Lower lobe of right lung (tissue), 2 donors: Measurements from ENCODE around the gene PLEK. TPM values are rescaled to one million over a fixed set of nuclear protein-coding genes. Genes with fewer than 3 reads are reported as not detected.
A peak's percentile ranks its signal among the peaks of the same experiment; 100 is the strongest.

ENCODE experiments used
- ATAC-seq, 2 donors: fragments of 200-7000 bp; cut with Tn5 transposase; one replicate each; pipeline ENCODE4 v1.9.1; 2020 to 2022; ENCODE audit warnings: mild to moderate bottlenecking in 2 of 2, moderate library complexity in 2 of 2
- DNase-seq: peaks from one replicate; pipeline ENCODE4 v3.0.0-alpha.2; 2020
- H3K27ac ChIP-seq: fragments of 200-600 bp; one replicate; pipeline ENCODE4 v1.8.0; 2022
- H3K27me3 ChIP-seq: fragments of 200-600 bp; one replicate; pipeline ENCODE4 v1.8.0; 2022; ENCODE audit warnings: low read depth
- H3K36me3 ChIP-seq: fragments of 200-600 bp; one replicate; pipeline ENCODE4 v1.8.0; 2022; ENCODE audit warnings: mild to moderate bottlenecking
- H3K4me1 ChIP-seq: fragments of 200-600 bp; one replicate; pipeline ENCODE4 v1.8.0; 2022
- H3K4me3 ChIP-seq: fragments of 200-600 bp; one replicate; pipeline ENCODE4 v1.8.0; 2022; ENCODE audit warnings: mild to moderate bottlenecking
- H3K9me3 ChIP-seq: fragments of 200-600 bp; one replicate; pipeline ENCODE4 v1.8.0; 2022
- CTCF ChIP-seq: fragments of 200-600 bp; IDR thresholded peaks from one replicate; pipeline ENCODE4 v1.8.0; 2022; ENCODE audit warnings: antibody characterized with exemption, mild to moderate bottlenecking
- intact Hi-C: fragments of 100-400 bp; cut with DNase I; formaldehyde crosslinking; loops from one replicate; pipeline ENCODE4 v1.11.0; 2022
- total RNA-seq: library from RNA; stranded (reverse); fragmentation: NEBNext Ultra II Directional; extraction: Animal tissue kit (Norgen Biotek cat#: 25700); gene quantifications from one replicate; pipeline ENCODE4 v1.2.1, GENCODE V29; 2021
- donor health status: DM: no; HTN: yes; CAD: no; lungs with severe emphysema.

PLEK gene
- total RNA-seq, 1 donor from 2014 or later, result 42.1 TPM

- H3K4me1 ChIP-seq, result peaks cover 18% of the 10 kb centered on the region
- DNase-seq (no peak), ATAC-seq (peak; percentile 8 to 37)
- H3K27ac ChIP-seq, result peak overlapping the region; percentile 93
- H3K4me3 ChIP-seq, result peak overlapping the region; percentile 67
- no peaks in the 10 kb centered on the region for H3K36me3 ChIP-seq
- H3K9me3 ChIP-seq, result no peaks in the 10 kb centered on the region
- no peak for TF ChIP-seq CTCF
- intact Hi-C loops, result no loop called here
- peaks cover 17% of the 10 kb centered on the region for H3K27me3 ChIP-seq
These were observed 44.9 kb upstream of the PLEK start for GRCh38 chr2:68320118-68320641.

- intact Hi-C loops, result no loop called here
These were observed 40.0 kb upstream of the PLEK start for GRCh38 chr2:68325056-68325455.

GRCh38 chr2:68328901-68329300 lies 36.2 kb upstream of the PLEK start:
- no peak overlapping the region for H3K27ac ChIP-seq
- no peaks in the 10 kb centered on the region for H3K9me3 ChIP-seq
- intact Hi-C loops, result no loop called here
- no peak overlapping the region for H3K4me3 ChIP-seq
- H3K36me3 ChIP-seq, result no peaks in the 10 kb centered on the region
- no peak for DNase-seq
- ATAC-seq, result no peak
- H3K4me1 ChIP-seq, result no peaks in the 10 kb centered on the region
- no peak for TF ChIP-seq CTCF
- no peaks in the 10 kb centered on the region for H3K27me3 ChIP-seq

More at GRCh38 chr2:68325056-68325455, 40.0 kb upstream of the PLEK start:
- H3K4me3 ChIP-seq, result no peak overlapping the region
- no peaks in the 10 kb centered on the region for H3K36me3 ChIP-seq
- peaks cover 4% of the 10 kb centered on the region for H3K4me1 ChIP-seq
- ATAC-seq (no peak), DNase-seq (no peak)
- no peak for TF ChIP-seq CTCF
- no peaks in the 10 kb centered on the region for H3K9me3 ChIP-seq
- peaks cover 4% of the 10 kb centered on the region for H3K27me3 ChIP-seq
- H3K27ac ChIP-seq, result no peak overlapping the region

GRCh38 chr2:68330691-68331090 lies 34.4 kb upstream of the PLEK start:
- Histone ChIP-seq H3K27ac (no peak overlapping the region), H3K4me1 (no peaks in the 10 kb centered on the region), H3K27me3 (no peaks in the 10 kb centered on the region), H3K9me3 (no peaks in the 10 kb centered on the region), H3K4me3 (no peak overlapping the region), H3K36me3 (no peaks in the 10 kb centered on the region)
- intact Hi-C loops, result no loop called here
- ATAC-seq (no peak), DNase-seq (no peak)
- TF ChIP-seq CTCF, result no peak

- no peak for TF ChIP-seq CTCF
- no peaks in the 10 kb centered on the region for H3K27me3 ChIP-seq
- ATAC-seq (no peak), DNase-seq (no peak)
- H3K36me3 ChIP-seq, result no peaks in the 10 kb centered on the region
- intact Hi-C loops, result no loop called here
- H3K27ac ChIP-seq, result no peak overlapping the region
- no peak overlapping the region for H3K4me3 ChIP-seq
- H3K4me1 ChIP-seq, result no peaks in the 10 kb centered on the region
- no peaks in the 10 kb centered on the region for H3K9me3 ChIP-seq
These were observed 32.1 kb upstream of the PLEK start for GRCh38 chr2:68333009-68333408.

- intact Hi-C loops, result no loop called here
- no peaks in the 10 kb centered on the region for H3K27me3 ChIP-seq
- DNase-seq (no peak), ATAC-seq (no peak)
- no peak for TF ChIP-seq CTCF
- no peak overlapping the region for H3K27ac ChIP-seq
- H3K36me3 ChIP-seq, result no peaks in the 10 kb centered on the region
- no peaks in the 10 kb centered on the region for H3K9me3 ChIP-seq
- no peaks in the 10 kb centered on the region for H3K4me1 ChIP-seq
- no peak overlapping the region for H3K4me3 ChIP-seq
These were observed 31.2 kb upstream of the PLEK start for GRCh38 chr2:68333931-68334330.
